Astrocyte of the cerebellum (primary cell): Measurements from ENCODE around the gene GIMAP5.

ENCODE experiments used
- DNase-seq: peaks from one replicate; pipeline ENCODE4 v3.0.0-alpha.2; 2011; ENCODE audit warnings: low read depth
- H3K4me3 ChIP-seq: 2 replicates; pipeline ENCODE4 v1.5.1; 2011; ENCODE audit warnings: mild to moderate bottlenecking, low read depth, low read length, moderate library complexity
- CTCF ChIP-seq: IDR thresholded peaks from 2 replicates; pipeline ENCODE4 v1.5.1; 2012; ENCODE audit warnings: low read length, low read depth, moderate library complexity, mild to moderate bottlenecking; ENCODE audit errors: missing control alignments
- in situ Hi-C: cut with HindIII; loops from 2 replicates; pipeline ENCODE4 v1.10.0; 2017; ENCODE audit warnings: low sequenced_read_pairs

GIMAP5 gene

GRCh38 chr7:150737265-150738055, at the start of gene GIMAP5:
Gene GIMAP5, plus strand, starts transcription at chr7:150737418. Its CDS starts 3,467 bp downstream, at chr7:150740885.
- no peak within 1 kb of the TSS for H3K4me3 ChIP-seq

GRCh38 chr7:150688630-150689029, 48.6 kb upstream of the GIMAP5 start:
- in situ Hi-C loops, result no loop called here
- H3K4me3 ChIP-seq, result no peak overlapping the region
- TF ChIP-seq CTCF, result no peak
- DNase-seq, result no peak

More at GRCh38 chr7:150737265-150738055, at the start of gene GIMAP5:
- TF ChIP-seq CTCF, result no peak
- in situ Hi-C loops, result no loop called here
- no peak for DNase-seq

GRCh38 chr7:150695654-150696053, 41.6 kb upstream of the GIMAP5 start:
- H3K4me3 ChIP-seq, result no peak overlapping the region
- no peak for TF ChIP-seq CTCF
- in situ Hi-C loops, result no loop called here
- no peak for DNase-seq

- TF ChIP-seq CTCF, result no peak
- H3K4me3 ChIP-seq, result no peak overlapping the region
- DNase-seq, result no peak
- in situ Hi-C loops, result no loop called here
Observed at GRCh38 chr7:150703209-150703608, 34.0 kb upstream of the GIMAP5 start.

- no peak overlapping the region for H3K4me3 ChIP-seq
- in situ Hi-C loops, result no loop called here
- no peak for TF ChIP-seq CTCF
- DNase-seq, result no peak
Observed at GRCh38 chr7:150715293-150715692, 21.9 kb upstream of the GIMAP5 start.

- TF ChIP-seq CTCF, result no peak
- H3K4me3 ChIP-seq, result no peak overlapping the region
- in situ Hi-C loops, result no loop called here
- no peak for DNase-seq
Observed at GRCh38 chr7:150715738-150716137, 21.5 kb upstream of the GIMAP5 start.
